GM21367 (cell line): ENCODE data around the gene PRKCSH.
"Not testable (repeated sequence)": the region's sequence is repeated elsewhere in the genome, so short reads cannot be mapped to it uniquely, and the experiment has no call there.

Source experiments
- ATAC-seq: cut with Tn5 transposase; IDR thresholded peaks from one replicate; pipeline ENCODE4 v1.9.1; 2021; ENCODE audit not compliant: unreplicated experiment

The PRKCSH gene

DNA sequence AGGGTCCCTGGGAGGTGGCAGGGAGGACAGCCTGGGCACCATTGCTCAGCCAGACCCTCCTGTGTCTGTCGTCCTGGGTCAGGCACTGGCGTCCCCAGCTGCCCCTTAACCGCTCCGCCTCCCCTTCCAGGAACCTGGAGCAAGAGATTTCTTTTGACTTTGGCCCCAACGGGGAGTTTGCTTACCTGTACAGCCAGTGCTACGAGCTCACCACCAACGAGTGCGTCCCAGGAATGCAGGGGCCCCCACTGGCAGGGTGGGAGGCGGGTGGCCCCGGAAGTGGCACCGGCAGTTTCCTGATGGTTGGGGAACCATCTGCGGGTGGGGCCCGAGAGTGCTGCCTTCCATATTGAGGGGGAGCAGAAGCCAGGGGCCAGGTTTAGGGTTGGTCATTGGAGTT lies 13.0 kb downstream of the PRKCSH start:
- ATAC-seq, result no peak

DNA sequence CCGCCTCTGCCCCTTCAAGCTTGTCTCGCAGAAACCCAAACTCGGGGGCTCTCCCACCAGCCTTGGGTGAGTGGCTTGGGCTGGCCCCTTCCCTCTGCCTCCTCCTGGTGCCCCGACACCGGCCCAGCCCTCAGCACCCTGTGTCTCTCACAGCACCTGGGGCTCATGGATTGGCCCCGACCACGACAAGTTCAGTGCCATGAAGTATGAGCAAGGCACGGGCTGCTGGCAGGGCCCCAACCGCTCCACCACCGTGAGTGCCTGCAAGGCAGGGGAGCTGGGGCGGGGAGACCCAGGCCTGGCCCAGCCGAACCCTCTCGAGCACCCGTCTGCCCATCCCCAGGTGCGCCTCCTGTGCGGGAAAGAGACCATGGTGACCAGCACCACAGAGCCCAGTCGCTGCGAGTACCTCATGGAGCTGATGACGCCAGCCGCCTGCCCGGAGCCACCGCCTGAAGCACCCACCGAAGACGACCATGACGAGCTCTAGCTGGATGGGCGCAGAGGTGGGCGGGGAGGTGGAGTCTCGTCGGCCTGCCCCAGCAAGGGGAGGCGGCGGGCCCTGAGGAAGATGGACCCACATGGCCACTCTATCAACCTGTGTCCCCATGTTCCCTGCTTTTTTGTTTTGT lies 13.6 kb downstream of the PRKCSH start:
- no peak for ATAC-seq

DNA sequence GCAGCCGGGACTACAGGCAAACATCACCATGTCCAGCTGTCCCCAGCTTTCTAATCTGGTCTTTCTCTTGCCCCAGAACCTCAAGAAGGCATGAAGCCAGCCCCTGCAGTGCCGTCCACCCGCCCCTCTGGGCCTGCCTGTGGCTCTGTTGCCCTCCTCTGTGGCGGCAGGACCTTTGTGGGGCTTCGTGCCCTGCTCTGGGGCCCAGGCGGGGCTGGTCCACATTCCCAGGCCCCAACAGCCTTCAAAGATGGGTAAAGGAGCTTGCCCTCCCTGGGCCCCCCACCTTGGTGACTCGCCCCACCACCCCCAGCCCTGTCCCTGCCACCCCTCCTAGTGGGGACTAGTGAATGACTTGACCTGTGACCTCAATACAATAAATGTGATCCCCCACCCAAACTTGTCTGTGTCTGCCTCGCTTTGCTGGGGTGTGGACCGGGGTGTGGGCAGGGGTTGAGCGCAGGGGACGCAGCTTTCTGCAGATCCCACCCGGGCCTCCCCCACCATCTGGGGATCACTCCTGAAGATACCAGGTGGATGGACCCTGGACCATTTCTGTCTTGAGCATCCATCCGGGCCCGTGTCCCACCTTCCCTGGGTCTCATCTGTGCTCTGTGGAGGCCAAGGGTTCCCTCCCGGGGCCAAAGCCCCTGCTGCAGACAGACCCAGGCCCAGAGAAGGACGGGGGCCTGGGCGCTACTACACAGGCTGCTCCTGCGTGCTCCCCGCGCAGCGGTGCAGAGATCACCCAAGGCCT lies 15.3 kb downstream of the PRKCSH start:
- ATAC-seq, result no peak

DNA sequence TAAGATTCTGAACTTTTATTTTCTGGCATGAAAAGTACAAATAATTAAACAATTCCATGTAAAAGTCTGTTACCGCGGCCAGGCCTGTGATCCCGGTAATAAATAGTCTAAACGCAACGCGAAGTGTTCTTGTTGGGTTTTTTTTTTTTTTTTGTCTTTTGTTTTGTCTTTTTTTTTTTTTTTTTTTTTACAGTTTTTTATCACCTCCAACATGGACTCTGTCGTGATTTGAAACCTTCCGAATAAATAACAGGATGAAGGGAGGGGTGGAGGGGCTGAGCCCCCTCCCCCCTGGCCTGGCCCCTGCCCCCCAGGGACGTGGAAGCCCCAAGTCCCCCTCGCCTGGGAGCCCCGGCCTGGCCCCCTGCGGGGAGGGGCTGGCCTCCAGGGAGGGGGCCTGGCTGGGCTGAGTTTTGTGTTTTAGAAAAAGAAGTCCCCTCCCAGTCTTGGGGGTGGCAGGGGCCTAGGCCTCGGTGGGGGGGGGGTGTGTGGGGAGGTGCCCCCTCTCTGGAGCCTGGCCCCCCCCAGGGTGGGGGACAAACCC lies 16.0 kb downstream of the PRKCSH start:
- ATAC-seq, result no peak

DNA sequence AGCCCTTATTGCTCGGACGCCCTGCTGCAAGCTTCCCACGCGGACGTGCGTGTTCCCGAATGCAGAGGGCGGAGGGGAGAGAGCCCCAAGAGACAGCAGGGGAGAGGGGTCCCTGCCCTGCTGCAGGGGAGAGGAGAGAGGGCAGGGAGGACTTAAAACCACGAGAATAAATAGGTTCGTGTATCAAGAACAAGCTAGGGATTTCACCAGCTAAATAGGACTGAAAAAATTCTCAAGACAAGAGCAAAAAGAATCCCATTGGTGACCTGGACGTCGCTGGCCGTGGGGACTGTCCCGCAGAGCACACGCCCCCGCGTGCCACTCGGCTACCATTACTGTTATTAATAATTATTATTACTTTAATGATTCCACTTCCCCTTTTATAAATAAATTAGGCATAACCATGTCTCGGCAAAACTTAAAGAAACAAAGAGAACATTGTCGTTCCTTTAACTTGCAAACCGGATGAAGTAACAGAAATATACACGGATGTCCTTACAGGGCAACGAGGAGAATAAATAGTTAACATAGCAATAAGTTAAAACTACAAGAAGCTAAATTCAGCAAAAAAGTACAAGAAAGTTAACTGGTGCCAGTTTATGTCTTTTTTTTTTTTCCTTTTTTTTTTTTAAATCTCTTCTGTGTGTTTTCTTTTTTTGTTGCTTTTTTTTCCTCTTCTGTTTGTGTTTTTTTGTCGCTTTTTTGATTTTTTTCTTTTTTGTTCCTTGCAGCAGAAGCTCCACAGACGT lies 16.6 kb downstream of the PRKCSH start:
- ATAC-seq, result no peak

DNA sequence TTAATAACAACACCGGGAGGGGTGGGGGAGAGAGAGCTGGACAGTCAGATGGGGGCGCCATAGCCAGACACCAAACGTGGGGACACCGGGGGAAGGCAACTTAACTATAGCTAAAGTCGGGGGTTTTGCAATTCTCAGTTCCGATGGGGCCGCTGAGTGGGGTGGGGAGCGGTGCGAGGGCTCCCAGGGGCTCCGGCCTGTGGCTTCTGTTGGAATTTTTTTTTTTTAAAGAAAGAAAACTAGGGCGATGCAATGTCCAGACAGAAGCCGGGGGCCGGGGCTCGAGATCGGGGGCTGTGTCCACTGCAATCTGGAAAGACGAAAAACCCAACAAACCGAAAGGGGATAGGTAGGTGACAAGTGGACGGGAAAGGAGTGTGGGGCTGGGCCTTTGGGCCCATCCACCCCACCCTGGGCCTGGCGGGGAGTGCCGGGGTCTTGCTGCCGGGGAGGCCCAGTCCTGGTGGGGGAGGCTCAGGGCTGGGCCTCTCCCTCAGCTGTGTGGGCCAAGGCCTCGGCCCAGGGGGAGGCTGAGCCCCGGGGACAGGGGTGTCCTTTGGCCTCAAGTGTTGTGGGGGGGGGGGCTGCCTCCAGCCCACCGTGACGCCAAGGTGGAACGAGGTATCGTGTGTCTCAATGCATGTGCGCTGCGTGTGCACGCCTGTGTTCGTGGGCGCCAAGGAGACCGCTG lies 17.3 kb downstream of the PRKCSH start:
- no peak for ATAC-seq

DNA sequence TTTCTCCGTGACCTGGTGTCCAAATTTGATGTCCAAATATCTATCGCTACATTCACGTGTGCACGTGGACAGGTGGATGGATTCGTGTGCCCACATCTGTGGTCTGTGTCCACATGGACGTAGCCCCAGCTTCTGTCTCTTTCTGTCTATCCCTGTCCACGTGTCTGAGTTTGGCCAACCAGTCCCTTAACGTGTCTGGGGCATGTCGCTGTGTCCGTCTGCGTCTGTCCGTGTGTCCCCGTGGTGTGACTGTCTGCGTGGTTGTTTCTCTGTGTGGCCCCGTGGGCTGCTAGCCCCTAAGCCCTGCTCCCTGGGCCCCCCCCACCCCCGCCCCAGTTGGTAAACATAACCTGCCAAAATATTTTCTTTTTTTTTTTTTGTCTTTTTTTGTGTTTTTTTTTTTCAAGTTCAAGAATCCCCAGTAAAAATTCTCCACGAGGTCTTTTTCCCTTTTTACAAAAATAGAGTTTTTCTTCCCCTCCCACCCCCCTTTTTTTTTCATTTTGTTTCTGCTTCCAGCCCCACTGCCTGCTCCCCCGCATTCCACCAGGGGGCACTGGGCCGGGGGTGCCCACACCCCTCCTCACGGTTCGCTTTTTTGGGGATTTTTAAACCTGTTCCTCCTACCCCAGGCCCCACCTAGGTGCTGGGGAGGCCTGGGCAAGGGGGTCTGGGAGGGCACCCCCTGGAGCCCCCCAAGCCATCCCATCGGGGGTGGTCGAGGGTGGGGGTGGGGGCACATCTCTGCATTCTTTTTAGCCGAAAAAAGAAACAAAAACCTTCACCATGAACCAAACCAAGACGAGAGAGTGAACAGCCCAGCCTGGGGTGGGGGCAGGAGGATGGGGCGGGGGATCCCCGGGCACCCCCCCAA lies 18.3 kb downstream of the PRKCSH start:
- ATAC-seq, result no peak

DNA sequence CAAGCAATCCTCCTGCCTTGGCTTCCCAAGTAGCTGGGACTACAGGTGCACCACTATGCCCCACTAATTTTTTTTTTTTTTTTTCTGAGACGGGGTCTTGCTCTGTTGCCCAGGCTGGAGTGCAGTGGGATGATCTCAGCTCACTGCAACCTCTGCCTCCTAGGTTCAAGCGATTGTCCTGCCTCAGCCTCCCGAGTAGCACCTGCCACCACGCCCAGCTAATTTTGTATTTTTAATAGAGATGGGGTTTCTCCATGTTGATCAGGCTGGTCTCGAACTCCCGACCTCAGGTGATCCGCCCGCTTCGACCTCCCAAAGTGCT lies 19.8 kb downstream of the PRKCSH start:
- not testable (repeated sequence) for ATAC-seq

DNA sequence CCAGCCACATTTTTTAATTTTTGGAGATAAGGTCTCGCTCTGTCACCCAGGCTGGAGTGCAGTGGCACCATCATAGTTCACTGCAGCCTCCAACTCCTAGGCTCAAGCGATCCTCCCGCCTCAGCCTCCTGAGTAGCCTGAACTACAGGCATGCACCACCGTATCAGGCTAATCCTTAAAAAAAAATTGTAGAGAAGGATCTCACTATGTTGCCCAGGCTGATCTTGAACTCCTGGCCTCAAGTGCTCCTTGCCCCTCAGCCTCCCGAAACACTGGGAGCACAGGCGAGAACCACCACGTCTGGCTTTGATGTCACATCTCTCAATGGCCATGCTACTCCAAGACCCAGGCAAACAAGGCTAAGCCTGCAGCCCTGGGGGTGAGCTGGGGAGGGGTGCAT lies 21.2 kb downstream of the PRKCSH start:
- ATAC-seq, result no peak

DNA sequence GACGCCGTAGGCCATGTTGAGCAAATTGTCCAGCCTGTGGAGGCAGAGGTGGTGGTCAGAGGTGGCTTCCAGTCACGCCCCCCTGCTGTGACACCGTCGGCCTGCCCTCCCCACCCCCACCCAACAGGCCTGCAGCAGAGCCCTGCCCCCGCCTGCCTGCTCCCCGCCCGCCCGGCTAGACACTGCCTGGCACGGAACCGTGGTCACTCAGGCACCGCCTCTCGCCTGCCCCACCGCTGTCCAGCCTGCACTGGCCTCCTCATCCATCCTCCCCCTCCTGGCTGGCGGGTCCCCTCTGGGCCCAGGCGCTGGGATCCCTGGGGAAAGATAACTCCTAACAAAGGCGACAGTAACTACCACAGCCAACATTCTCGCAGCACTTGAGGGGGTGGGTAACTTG lies 21.7 kb downstream of the PRKCSH start:
- ATAC-seq, result no peak

DNA sequence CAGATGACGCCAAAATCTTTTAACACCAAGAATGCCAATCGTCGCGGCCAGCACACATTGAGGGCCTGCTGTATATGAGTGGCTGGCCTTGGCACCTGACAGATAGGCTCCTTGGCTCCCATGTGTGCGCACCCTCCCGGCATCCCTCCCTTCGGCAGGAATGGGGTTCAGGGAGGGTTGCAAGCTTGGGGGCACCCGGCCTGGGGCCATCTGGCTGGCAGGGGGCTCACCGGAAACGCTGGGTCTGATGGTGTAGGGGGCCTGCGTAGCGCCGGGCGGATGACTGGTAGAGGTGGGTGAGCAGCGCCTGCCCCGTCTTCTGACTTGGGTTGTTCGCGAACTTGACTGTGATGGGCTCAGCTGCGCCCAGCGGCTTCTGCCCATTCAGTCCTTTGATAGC lies 22.4 kb downstream of the PRKCSH start:
- no peak for ATAC-seq

DNA sequence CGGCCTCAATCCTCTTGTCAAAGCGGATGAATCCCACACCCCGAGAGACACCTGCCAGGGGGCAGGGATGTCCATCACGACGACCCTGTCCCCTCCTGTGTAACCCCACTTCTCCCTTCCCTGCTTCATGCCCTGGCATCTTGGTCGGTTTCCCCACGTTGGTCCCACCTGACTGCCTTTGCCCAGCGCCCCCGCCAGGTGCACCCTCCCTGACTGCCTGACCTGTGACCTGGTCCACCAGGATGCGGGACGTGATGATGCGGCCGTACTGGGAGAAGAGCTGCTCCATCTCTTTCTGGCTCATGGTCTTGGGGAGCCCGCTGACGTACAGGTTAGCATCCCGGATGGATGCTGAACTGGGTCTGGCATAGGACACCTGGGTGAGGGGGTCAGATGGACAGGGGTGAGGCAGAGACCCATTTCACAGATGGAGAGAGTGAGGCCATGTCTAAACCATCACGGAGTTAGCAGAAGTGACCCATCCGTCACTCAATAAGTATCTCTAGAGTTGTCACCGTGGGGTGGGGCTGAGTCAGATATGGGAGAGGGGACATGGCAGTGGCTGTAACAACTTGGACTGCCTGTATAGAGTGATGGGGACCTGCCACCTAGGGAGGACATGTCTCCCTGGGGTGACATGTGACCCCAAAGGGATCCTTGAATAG lies 22.9 kb downstream of the PRKCSH start:
- ATAC-seq, result no peak

DNA sequence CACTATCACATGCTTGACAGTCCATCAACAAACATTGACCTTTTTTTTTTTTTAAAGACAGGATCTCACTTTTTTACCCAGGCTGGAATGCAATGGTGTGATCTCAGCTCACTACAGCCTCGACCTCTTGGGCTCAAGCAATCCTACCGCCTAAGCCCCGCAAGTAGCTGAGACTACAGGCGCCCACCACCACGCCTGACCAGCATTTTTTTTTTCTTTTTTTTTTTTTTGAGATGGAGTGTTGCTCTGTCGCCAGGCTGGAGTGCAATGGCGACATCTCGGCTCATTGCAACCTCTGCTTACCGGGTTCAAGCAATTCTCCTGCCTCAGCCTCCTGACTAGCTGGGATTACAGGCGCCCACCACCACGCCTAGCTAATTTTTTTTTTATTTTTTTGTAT lies 23.5 kb downstream of the PRKCSH start:
- ATAC-seq, result not testable (repeated sequence)

DNA sequence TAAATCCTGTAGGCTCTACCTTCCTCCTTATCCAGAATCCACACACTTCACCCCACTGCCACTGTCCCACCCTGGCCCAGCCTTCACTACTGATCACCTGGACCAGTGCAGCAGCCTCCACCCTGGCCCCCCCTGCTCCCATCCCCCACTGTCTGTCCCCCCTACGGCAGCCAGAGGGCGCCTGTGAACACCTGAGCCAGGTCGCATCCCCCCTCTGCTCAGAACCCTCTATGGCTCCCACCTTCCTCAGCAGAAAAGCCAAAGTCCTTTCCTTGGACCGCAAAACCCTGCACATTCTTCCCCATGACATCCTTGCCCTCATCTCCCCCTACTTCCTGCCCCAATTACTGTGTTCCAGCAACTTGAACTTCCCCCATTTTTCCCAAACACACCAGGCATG lies 24.8 kb downstream of the PRKCSH start:
- no peak for ATAC-seq

DNA sequence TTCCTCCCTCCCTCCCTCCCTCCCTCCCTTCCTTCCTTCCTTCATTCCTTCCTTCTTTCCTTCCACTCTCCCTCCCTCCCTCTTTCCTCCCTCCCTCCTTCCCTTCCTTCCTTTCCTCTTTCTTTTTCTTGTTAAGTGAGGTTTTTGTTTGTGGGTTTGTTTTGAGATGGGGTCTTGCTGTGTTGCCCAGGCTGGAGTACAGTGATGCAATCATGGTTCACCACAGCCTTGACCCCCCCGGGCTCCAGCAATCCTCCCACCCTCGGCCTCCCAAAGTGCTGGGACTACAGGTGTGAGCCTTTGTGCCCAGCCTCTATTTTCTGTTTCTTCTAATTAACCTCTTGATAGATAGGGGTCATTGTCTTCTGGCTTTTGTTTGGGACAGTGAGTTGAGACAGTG lies 26.0 kb downstream of the PRKCSH start:
- no peak for ATAC-seq

DNA sequence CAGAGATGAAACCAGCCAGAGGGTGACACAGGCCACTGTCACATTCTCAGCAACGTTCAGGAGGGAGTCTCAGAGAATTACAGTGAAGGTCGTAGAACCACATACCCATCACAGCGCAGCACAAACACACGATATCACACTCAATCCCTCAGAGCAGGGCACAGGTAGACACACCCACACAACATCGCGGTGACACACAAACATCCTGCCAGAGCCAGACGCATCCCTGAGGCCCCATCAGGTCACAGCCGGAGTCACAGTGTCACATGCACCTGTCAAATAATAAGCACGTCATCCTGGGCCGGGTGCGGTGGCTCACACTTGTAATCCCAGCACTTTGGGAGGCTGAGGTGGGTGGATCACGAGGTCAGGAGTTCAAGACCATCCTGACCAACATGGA lies 28.0 kb downstream of the PRKCSH start:
- ATAC-seq, result no peak

DNA sequence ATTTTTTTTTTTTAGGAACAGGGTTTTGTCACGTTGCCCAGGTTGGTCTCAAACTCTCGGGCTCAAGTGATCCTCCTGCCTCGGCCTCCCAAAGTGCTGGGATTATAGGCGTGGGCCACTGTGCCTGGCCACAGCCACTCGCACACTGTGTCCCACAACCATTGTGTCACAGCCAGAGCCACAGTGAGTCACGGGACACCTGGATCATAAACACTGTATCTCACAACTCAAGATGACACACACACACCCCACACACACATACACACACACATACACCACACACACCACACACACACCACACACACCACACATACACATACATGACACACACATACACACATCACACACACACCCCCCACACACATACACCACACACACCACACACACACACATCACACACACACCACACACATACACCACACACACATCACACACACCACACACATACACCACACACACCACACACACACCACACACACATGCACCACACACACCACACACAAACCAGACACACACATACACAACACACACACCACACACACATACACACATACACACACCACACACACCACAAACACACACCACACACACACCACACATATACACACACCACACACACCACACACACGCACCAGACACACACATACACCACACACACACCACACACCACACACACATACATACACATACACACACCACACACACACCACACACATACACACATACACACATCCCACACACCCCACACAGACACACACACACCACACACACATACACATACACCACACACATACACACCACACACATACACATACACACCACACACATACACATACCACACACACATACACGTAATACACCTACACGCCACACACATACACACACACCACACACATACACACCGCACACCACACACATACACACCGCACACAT lies 29.2 kb downstream of the PRKCSH start:
- no peak for ATAC-seq

DNA sequence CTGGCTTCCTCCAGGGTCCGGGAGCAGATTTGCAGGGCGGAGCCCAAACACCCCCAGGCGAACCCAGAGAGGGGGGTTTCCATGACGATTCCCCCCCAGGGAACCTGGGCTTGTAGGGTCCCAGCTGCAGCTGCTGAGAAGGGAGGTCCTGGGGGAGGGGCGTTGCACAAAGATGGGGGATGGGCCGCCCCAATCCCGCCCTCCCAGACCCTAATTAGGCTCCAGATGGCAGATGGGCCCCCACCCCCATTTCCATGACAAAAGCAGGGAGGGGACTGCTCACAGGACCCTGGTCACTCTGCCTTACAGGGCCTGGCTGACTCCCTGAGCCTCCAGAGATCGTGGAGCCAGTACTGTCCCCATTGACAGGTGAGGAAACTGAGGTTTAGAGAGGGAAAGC lies 30.2 kb downstream of the PRKCSH start:
- ATAC-seq, result no peak
